HepG2 (cell line): ENCODE measurements around the gene RPAP2. TPM values are rescaled to one million over a fixed set of nuclear protein-coding genes. Genes with fewer than 3 reads are reported as not detected.

Experiments used
- KLF6 ChIP-seq: IDR thresholded peaks from 2 replicates; pipeline ENCODE4 v1.8.0; 2016; ENCODE audit warnings: missing biosample characterization, missing genetic modification reagents
- POLR2AphosphoS2 ChIP-seq: IDR thresholded peaks from 2 replicates; pipeline ENCODE4 v1.6.1; 2011; ENCODE audit warnings: low read depth, low read length, improper control_type of control experiment
- RBAK ChIP-seq: sonication (generic); formaldehyde crosslinking; IDR thresholded peaks from 2 replicates; pipeline ENCODE4 v1.5.1; 2020; ENCODE audit warnings: mild to moderate bottlenecking, missing genetic modification reagents
- SMAD3 ChIP-seq: sonication (generic); formaldehyde crosslinking; IDR thresholded peaks from 2 replicates; pipeline ENCODE4 v1.4.0; 2020; ENCODE audit warnings: missing genetic modification reagents
- TGIF2 ChIP-seq: IDR thresholded peaks from 2 replicates; pipeline ENCODE4 v1.6.1; 2016; ENCODE audit warnings: control low read depth, missing compliant biosample characterization
- ZNF136 ChIP-seq: sonication (generic); formaldehyde crosslinking; IDR thresholded peaks from 2 replicates; pipeline ENCODE4 v1.8.1; 2022; ENCODE audit warnings: low read depth, mild to moderate bottlenecking, moderate library complexity, missing genetic modification reagents
- polyA plus RNA-seq, 8 experiments: library from polyadenylated mRNA; depleted of rRNA in 3 of 8; stranded (reverse) in 7 of 8; unstranded in 1 of 8; fragments of >200 nt; fragmentation: Illumina TruSeq in 4 of 8; extraction: Trizol in 4 of 8; gene quantifications; 2 replicates each; pipeline versions ENCODE4 v1.2.1 to v1.2.3, GENCODE V29; 2011 to 2016; ENCODE audit warnings: low read depth in 4 of 8, missing spikeins in 1 of 8, mixed read lengths in 1 of 8; ENCODE audit not compliant: insufficient read depth in 1 of 8
- total RNA-seq, 5 experiments: library from RNA; depleted of rRNA; stranded (reverse); fragments of >200 nt; fragmentation: Illumina TruSeq; extraction: Trizol; gene quantifications; 2 replicates each; pipeline ENCODE4 v1.2.3, GENCODE V29; 2016; ENCODE audit warnings: low read depth in 1 of 5
- TF ChIP-seq, protein P1 (sequence below): sonication (generic); formaldehyde crosslinking; IDR thresholded peaks from one replicate; pipeline ENCODE4 v1.5.1; 2020; ENCODE audit warnings: mild to moderate bottlenecking, missing genetic modification reagents; ENCODE audit errors: not compliant biosample characterization
- TF ChIP-seq, protein P2 (sequence below): sonication (generic); formaldehyde crosslinking; IDR thresholded peaks from 2 replicates; pipeline ENCODE4 v1.5.1; 2020; ENCODE audit warnings: mild to moderate bottlenecking, missing genetic modification reagents, borderline replicate concordance
- TF ChIP-seq, protein P3 (sequence below): sonication (generic); formaldehyde crosslinking; IDR thresholded peaks from 2 replicates; pipeline ENCODE4 v1.4.0; 2020; ENCODE audit warnings: missing genetic modification reagents, mild to moderate bottlenecking, borderline replicate concordance
- TF ChIP-seq, protein P4 (sequence below): sonication (generic); formaldehyde crosslinking; IDR thresholded peaks from 2 replicates; pipeline ENCODE4 v1.4.0; 2020; ENCODE audit warnings: missing genetic modification reagents
- TF ChIP-seq, protein P5 (sequence below): sonication (generic); formaldehyde crosslinking; IDR thresholded peaks from 2 replicates; pipeline ENCODE4 v1.5.0; 2020; ENCODE audit warnings: missing genetic modification reagents, mild to moderate bottlenecking, borderline replicate concordance

Gene RPAP2
- total and polyA plus RNA-seq, 2 of the 13 experiments (the other 11 are each of a cell fraction or from before 2014, with no cell fraction given): 10.0 to 34.8 TPM

DNA sequence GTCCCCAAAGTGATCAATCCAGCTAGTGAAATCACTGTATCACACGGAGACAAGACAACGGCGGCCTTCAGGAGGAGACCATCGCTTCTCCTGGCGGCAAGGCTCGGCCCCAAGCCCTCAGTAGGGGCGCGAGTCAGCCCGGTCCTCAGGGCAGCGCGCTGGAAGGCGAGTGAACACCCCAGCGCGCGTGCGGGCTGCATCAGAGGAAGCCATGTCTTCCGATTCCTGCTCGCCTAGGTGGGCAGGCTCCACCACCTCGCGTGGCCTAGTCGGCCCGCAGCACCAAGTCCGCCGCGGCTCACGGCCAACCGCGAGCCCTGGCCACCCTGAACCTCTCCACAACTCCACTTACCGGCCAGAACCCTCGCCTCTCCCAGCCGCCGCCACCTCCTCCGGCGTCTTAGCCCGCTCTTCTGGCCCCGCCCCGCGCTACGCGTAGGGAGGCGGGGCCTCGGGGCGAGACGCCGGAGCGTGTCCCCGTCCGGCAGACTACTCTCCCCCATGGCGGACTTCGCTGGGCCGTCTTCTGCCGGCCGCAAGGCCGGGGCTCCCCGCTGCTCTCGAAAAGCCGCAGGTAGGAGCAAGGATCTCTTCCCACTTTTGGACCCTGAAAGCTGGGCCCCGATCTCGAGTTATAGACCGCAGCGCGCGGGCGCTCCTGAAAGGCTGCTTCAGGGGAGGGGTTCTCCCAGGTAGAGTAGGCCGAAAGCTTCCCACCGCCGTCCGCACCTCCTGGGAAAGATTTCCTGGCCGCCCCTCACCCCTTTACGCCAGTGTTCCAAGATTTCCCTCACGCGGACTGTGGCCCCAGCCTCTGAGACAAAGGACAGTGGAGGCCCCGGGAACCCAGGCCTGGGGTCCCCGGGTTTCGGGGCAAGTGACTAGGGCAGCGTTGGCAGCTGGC, at the start of gene RPAP2, which contains the start of gene GLMN (continued):
- TF ChIP-seq, protein P1, sequence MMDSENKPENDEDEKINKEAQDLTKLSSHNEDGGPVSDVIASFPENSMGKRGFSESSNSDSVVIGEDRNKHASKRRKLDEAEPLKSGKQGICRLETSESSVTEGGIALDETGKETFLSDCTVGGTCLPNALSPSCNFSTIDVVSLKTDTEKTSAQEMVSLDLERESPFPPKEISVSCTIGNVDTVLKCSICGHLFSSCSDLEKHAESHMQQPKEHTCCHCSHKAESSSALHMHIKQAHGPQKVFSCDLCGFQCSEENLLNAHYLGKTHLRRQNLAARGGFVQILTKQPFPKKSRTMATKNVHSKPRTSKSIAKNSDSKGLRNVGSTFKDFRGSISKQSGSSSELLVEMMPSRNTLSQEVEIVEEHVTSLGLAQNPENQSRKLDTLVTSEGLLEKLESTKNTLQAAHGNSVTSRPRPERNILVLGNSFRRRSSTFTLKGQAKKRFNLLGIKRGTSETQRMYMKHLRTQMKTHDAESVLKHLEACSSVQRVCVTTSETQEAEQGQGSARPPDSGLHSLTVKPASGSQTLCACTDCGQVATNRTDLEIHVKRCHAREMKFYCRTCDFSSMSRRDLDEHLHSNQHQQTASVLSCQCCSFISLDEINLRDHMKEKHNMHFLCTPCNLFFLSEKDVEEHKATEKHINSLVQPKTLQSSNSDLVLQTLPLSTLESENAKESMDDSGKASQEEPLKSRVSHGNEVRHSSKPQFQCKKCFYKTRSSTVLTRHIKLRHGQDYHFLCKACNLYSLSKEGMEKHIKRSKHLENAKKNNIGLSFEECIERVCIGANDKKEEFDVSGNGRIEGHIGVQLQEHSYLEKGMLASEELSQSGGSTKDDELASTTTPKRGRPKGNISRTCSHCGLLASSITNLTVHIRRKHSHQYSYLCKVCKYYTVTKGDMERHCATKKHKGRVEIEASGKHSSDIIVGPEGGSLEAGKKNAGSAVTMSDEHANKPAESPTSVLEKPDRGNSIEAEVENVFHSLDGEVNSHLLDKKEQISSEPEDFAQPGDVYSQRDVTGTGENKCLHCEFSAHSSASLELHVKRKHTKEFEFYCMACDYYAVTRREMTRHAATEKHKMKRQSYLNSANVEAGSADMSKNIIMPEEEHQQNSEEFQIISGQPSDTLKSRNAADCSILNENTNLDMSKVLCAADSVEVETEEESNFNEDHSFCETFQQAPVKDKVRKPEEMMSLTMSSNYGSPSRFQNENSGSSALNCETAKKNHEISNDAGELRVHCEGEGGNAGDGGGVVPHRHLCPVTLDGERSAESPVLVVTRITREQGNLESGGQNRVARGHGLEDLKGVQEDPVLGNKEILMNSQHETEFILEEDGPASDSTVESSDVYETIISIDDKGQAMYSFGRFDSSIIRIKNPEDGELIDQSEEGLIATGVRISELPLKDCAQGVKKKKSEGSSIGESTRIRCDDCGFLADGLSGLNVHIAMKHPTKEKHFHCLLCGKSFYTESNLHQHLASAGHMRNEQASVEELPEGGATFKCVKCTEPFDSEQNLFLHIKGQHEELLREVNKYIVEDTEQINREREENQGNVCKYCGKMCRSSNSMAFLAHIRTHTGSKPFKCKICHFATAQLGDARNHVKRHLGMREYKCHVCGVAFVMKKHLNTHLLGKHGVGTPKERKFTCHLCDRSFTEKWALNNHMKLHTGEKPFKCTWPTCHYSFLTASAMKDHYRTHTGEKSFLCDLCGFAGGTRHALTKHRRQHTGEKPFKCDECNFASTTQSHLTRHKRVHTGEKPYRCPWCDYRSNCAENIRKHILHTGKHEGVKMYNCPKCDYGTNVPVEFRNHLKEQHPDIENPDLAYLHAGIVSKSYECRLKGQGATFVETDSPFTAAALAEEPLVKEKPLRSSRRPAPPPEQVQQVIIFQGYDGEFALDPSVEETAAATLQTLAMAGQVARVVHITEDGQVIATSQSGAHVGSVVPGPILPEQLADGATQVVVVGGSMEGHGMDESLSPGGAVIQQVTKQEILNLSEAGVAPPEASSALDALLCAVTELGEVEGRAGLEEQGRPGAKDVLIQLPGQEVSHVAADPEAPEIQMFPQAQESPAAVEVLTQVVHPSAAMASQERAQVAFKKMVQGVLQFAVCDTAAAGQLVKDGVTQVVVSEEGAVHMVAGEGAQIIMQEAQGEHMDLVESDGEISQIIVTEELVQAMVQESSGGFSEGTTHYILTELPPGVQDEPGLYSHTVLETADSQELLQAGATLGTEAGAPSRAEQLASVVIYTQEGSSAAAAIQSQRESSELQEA: peak; percentile 84
- TF ChIP-seq ZNF136 (CRISPR knock-in tag) (0 out of 2 replicates have a peak, but pooled peaks have one; percentile 40), RBAK (CRISPR knock-in tag) (no peak), TGIF2 (CRISPR knock-in tag) (peak; percentile 64; the same call in 1 of the 2 replicates), POLR2AphosphoS2 (no peak), KLF6 (CRISPR knock-in tag) (no peak), SMAD3 (no peak)
- TF ChIP-seq, protein P2, sequence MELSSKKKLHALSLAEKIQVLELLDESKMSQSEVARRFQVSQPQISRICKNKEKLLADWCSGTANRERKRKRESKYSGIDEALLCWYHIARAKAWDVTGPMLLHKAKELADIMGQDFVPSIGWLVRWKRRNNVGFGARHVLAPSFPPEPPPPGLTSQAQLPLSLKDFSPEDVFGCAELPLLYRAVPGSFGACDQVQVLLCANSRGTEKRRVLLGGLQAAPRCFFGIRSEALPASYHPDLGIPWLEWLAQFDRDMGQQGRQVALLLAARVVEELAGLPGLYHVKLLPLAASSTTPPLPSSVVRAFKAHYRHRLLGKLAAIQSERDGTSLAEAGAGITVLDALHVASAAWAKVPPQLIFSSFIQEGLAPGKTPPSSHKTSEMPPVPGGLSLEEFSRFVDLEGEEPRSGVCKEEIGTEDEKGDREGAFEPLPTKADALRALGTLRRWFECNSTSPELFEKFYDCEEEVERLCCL (CRISPR knock-in tag): 0 out of 2 replicates have a peak, but pooled peaks have one; percentile 8
- TF ChIP-seq, protein P3, sequence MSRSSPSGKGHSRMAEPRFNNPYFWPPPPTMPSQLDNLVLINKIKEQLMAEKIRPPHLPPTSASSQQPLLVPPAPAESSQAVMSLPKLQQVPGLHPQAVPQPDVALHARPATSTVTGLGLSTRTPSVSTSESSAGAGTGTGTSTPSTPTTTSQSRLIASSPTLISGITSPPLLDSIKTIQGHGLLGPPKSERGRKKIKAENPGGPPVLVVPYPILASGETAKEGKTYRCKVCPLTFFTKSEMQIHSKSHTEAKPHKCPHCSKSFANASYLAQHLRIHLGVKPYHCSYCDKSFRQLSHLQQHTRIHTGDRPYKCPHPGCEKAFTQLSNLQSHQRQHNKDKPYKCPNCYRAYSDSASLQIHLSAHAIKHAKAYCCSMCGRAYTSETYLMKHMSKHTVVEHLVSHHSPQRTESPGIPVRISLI (CRISPR knock-in tag): peak; percentile 47; the same call in 1 of the 2 replicates
- TF ChIP-seq, protein P4, sequence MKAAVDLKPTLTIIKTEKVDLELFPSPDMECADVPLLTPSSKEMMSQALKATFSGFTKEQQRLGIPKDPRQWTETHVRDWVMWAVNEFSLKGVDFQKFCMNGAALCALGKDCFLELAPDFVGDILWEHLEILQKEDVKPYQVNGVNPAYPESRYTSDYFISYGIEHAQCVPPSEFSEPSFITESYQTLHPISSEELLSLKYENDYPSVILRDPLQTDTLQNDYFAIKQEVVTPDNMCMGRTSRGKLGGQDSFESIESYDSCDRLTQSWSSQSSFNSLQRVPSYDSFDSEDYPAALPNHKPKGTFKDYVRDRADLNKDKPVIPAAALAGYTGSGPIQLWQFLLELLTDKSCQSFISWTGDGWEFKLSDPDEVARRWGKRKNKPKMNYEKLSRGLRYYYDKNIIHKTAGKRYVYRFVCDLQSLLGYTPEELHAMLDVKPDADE (CRISPR knock-in tag): peak; percentile 58; the same call in 1 of the 2 replicates
- TF ChIP-seq, protein P5, sequence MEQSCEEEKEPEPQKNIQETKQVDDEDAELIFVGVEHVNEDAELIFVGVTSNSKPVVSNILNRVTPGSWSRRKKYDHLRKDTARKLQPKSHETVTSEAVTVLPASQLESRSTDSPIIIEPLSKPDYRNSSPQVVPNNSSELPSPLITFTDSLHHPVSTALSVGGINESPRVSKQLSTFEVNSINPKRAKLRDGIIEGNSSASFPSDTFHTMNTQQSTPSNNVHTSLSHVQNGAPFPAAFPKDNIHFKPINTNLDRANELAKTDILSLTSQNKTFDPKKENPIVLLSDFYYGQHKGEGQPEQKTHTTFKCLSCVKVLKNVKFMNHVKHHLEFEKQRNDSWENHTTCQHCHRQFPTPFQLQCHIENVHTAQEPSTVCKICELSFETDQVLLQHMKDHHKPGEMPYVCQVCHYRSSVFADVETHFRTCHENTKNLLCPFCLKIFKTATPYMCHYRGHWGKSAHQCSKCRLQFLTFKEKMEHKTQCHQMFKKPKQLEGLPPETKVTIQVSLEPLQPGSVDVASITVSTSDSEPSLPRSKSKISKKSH (CRISPR knock-in tag): peak; percentile 79; the same call in 1 of the 2 replicates
